GM23338 (cell line): Measurements from ENCODE around the gene KAT6B. TPM values are rescaled to one million over a fixed set of nuclear protein-coding genes. Genes with fewer than 3 reads are reported as not detected.

Experiments
- ATAC-seq: fragments of 200-7000 bp; cut with Tn5 transposase; 3 replicates; pipeline ENCODE4 v1.9.1; 2020
- DNase-seq: peaks from one replicate; pipeline ENCODE4 v3.0.0-alpha.2; 2015; ENCODE audit warnings: low spot score
- H2AFZ ChIP-seq: fragments of 200-600 bp; sonication (generic); 2 replicates; pipeline ENCODE4 v1.8.0; 2016; ENCODE audit warnings: antibody characterized with exemption, mild to moderate bottlenecking, moderate library complexity
- H3F3A ChIP-seq: fragments of 200-600 bp; sonication (generic); replicated peaks from 2 replicates; pipeline ENCODE4 v1.8.0; 2017; ENCODE audit warnings: antibody characterized with exemption, mixed run types, low read depth
- H3K27ac ChIP-seq: fragments of 200-600 bp; sonication (generic); 2 replicates; pipeline ENCODE4 v1.6.1; 2016; ENCODE audit warnings: low read depth
- H3K27me3 ChIP-seq: fragments of 200-600 bp; sonication (generic); 2 replicates; pipeline ENCODE4 v1.8.0; 2016; ENCODE audit warnings: mild to moderate bottlenecking, mixed run types, moderate library complexity; ENCODE audit not compliant: insufficient read depth
- H3K36me3 ChIP-seq: fragments of 200-600 bp; sonication (generic); 2 replicates; pipeline ENCODE4 v1.8.0; 2016; ENCODE audit warnings: mild to moderate bottlenecking; ENCODE audit not compliant: insufficient read depth
- H3K4me1 ChIP-seq: fragments of 200-600 bp; sonication (generic); 2 replicates; pipeline ENCODE4 v1.8.0; 2016; ENCODE audit warnings: mild to moderate bottlenecking, moderate library complexity; ENCODE audit not compliant: insufficient read depth
- H3K4me2 ChIP-seq: fragments of 200-600 bp; sonication (generic); 2 replicates; pipeline ENCODE4 v1.7.1; 2017; ENCODE audit warnings: mixed run types
- H3K4me3 ChIP-seq: fragments of 200-600 bp; sonication (generic); 2 replicates; pipeline ENCODE4 v1.6.1; 2016; ENCODE audit warnings: mixed run types
- H3K79me2 ChIP-seq: fragments of 200-600 bp; sonication (generic); replicated peaks from 2 replicates; pipeline ENCODE4 v1.8.0; 2017; ENCODE audit warnings: mild to moderate bottlenecking; ENCODE audit not compliant: insufficient read depth
- H3K9me2 ChIP-seq: fragments of 200-600 bp; sonication (generic); 2 replicates; pipeline ENCODE4 v1.8.0; 2017; ENCODE audit not compliant: insufficient read depth
- H4K20me1 ChIP-seq: fragments of 200-600 bp; sonication (generic); replicated peaks from 2 replicates; pipeline ENCODE4 v1.8.0; 2017; ENCODE audit warnings: mild to moderate bottlenecking; ENCODE audit not compliant: insufficient read depth
- H3K27ac Mint-ChIP-seq: 2 replicates; pipeline ENCODE4 v1.8.0; 2020; ENCODE audit warnings: inconsistent platforms, mild to moderate bottlenecking, moderate library complexity, mixed read lengths
- H3K27me3 Mint-ChIP-seq: 3 replicates; pipeline ENCODE4 v1.8.0; 2022; ENCODE audit warnings: low read depth, mild to moderate bottlenecking, moderate library complexity, mixed read lengths, inconsistent platforms; ENCODE audit not compliant: insufficient read depth, poor library complexity
- H3K36me3 Mint-ChIP-seq: 3 replicates; pipeline ENCODE4 v1.8.0; 2021; ENCODE audit warnings: low read depth, mild to moderate bottlenecking, inconsistent platforms, moderate library complexity, mixed read lengths
- H3K4me1 Mint-ChIP-seq: 3 replicates; pipeline ENCODE4 v1.8.0; 2020; ENCODE audit warnings: mild to moderate bottlenecking, inconsistent platforms, mixed read lengths
- H3K4me3 Mint-ChIP-seq: 3 replicates; pipeline ENCODE4 v1.8.0; 2021; ENCODE audit warnings: moderate library complexity, mild to moderate bottlenecking, inconsistent platforms, mixed read lengths
- H3K9me3 Mint-ChIP-seq: 3 replicates; pipeline ENCODE4 v1.8.0; 2020; ENCODE audit warnings: moderate library complexity, mild to moderate bottlenecking, inconsistent platforms, mixed read lengths
- CREB1 ChIP-seq: fragments of 250-450 bp; sonication (Bioruptor Pico); IDR thresholded peaks from 2 replicates; pipeline ENCODE4 v1.5.0; 2020; ENCODE audit warnings: low read depth, mild to moderate bottlenecking, moderate library complexity
- CTCF ChIP-seq, 2 experiments: fragments of 200-600 bp in 1 of 2; sonication (generic) in 1 of 2; conservative IDR thresholded peaks; 2 replicates each; pipeline versions ENCODE4 v1.5.1 to v1.6.1; 2016 to 2017; ENCODE audit warnings: antibody characterized with exemption in 2 of 2, low read depth in 2 of 2, mild to moderate bottlenecking in 2 of 2, moderate library complexity in 1 of 2
- ETS1 ChIP-seq: IDR thresholded peaks from 2 replicates; pipeline ENCODE4 v1.6.1; 2016; ENCODE audit warnings: antibody characterized with exemption
- EZH2 ChIP-seq: fragments of 200-600 bp; sonication (generic); IDR thresholded peaks from one replicate; pipeline ENCODE4 v1.8.0; 2017; ENCODE audit warnings: antibody characterized with exemption, mild to moderate bottlenecking, low read depth; ENCODE audit not compliant: unreplicated experiment
- EZH2phosphoT487 ChIP-seq: fragments of 200-600 bp; sonication (generic); IDR thresholded peaks from one replicate; pipeline ENCODE4 v1.8.1; 2018; ENCODE audit warnings: antibody characterized with exemption; ENCODE audit not compliant: unreplicated experiment
- JUNB ChIP-seq: IDR thresholded peaks from one replicate; pipeline ENCODE4 v1.6.1; 2016; ENCODE audit warnings: antibody characterized with exemption; ENCODE audit not compliant: unreplicated experiment
- NANOG ChIP-seq: IDR thresholded peaks from 2 replicates; pipeline ENCODE4 v1.6.1; 2016; ENCODE audit warnings: antibody characterized with exemption, borderline replicate concordance
- POLR2AphosphoS5 ChIP-seq: IDR thresholded peaks from 2 replicates; pipeline ENCODE4 v1.6.1; 2016; ENCODE audit warnings: antibody characterized with exemption, low read depth
- STAT1 ChIP-seq: IDR thresholded peaks from one replicate; pipeline ENCODE4 v1.6.1; 2016; ENCODE audit warnings: antibody characterized with exemption; ENCODE audit not compliant: unreplicated experiment
- ZNF114 ChIP-seq: fragments of 250-450 bp; sonication (Bioruptor Pico); IDR thresholded peaks from 2 replicates; pipeline ENCODE4 v1.5.0; 2020; ENCODE audit warnings: mild to moderate bottlenecking, moderate library complexity
- ZNF331 ChIP-seq: fragments of 250-450 bp; sonication (Bioruptor Pico); IDR thresholded peaks from 2 replicates; pipeline ENCODE4 v1.5.0; 2020; ENCODE audit warnings: low read depth, mild to moderate bottlenecking, moderate library complexity
- polyA plus RNA-seq: library from polyadenylated mRNA; unstranded; fragments of >200 nt; fragmentation: Nextera tagmentation; extraction: Ambion mirVana; gene quantifications from 2 replicates; pipeline ENCODE4 v1.2.1, GENCODE V29; 2016
- total RNA-seq: library from RNA; depleted of rRNA; stranded (reverse); fragments of >200 nt; shearing (Covaris generic); gene quantifications from 2 replicates; pipeline ENCODE4 v1.2.3, GENCODE V29; 2014
- TF ChIP-seq, protein P1 (sequence below): fragments of 250-450 bp; sonication (Bioruptor Pico); IDR thresholded peaks from 2 replicates; pipeline ENCODE4 v1.5.0; 2020; ENCODE audit warnings: mild to moderate bottlenecking, moderate library complexity
- TF ChIP-seq, protein P2 (sequence below): IDR thresholded peaks from one replicate; pipeline ENCODE4 v1.6.1; 2018; ENCODE audit warnings: antibody characterized with exemption; ENCODE audit not compliant: unreplicated experiment

Gene KAT6B
- total and polyA plus RNA-seq, 2 experiments from 2014 or later = 21.3 to 31.4 TPM

DNA sequence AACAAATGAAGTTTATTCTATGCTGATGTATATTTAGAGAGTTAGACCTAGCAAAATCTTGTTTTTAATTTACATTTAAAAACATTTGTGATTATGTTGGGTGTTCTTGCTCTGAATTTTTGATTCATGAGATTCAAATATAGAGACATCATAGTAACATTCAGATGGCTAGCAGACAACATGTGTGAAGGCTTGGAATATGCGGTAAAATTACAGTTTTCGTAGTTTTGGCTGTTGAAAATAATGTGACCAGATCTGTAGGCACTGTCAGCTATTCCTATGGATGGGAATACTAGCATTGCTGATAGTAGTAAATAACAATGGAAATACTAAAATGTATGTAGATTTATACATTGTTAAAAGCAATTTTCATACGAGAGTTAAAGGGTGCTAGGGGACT lies 131.9 kb downstream of the KAT6B start:
- Histone ChIP-seq H3F3A (no peaks in the 10 kb centered on the region), H3K27ac (no peak overlapping the region), H3K4me3 (no peak overlapping the region), H3K9me2 (no peaks in the 10 kb centered on the region), H2AFZ (no peak overlapping the region), H3K4me2 (no peak overlapping the region), H3K36me3 (no peaks in the 10 kb centered on the region), H3K4me1 (no peaks in the 10 kb centered on the region), H4K20me1 (no peaks in the 10 kb centered on the region), H3K27me3 (no peaks in the 10 kb centered on the region), H3K79me2 (peaks cover 16% of the 10 kb centered on the region)
- H3K27me3 Mint-ChIP-seq = peaks cover 4% of the 10 kb centered on the region
- TF ChIP-seq NANOG (no peak), ZNF331 (no peak), JUNB (no peak), CREB1 (CRISPR knock-in tag) (no peak), ZNF114 (CRISPR knock-in tag) (no peak), EZH2 (no peak), EZH2phosphoT487 (no peak), POLR2AphosphoS5 (no peak), STAT1 (no peak), CTCF (conservative IDR thresholded peaks at IDR 0.05; ENCODE audit: low read depth in 2 of 2) (no peak), ETS1 (no peak)
- TF ChIP-seq, protein P1, sequence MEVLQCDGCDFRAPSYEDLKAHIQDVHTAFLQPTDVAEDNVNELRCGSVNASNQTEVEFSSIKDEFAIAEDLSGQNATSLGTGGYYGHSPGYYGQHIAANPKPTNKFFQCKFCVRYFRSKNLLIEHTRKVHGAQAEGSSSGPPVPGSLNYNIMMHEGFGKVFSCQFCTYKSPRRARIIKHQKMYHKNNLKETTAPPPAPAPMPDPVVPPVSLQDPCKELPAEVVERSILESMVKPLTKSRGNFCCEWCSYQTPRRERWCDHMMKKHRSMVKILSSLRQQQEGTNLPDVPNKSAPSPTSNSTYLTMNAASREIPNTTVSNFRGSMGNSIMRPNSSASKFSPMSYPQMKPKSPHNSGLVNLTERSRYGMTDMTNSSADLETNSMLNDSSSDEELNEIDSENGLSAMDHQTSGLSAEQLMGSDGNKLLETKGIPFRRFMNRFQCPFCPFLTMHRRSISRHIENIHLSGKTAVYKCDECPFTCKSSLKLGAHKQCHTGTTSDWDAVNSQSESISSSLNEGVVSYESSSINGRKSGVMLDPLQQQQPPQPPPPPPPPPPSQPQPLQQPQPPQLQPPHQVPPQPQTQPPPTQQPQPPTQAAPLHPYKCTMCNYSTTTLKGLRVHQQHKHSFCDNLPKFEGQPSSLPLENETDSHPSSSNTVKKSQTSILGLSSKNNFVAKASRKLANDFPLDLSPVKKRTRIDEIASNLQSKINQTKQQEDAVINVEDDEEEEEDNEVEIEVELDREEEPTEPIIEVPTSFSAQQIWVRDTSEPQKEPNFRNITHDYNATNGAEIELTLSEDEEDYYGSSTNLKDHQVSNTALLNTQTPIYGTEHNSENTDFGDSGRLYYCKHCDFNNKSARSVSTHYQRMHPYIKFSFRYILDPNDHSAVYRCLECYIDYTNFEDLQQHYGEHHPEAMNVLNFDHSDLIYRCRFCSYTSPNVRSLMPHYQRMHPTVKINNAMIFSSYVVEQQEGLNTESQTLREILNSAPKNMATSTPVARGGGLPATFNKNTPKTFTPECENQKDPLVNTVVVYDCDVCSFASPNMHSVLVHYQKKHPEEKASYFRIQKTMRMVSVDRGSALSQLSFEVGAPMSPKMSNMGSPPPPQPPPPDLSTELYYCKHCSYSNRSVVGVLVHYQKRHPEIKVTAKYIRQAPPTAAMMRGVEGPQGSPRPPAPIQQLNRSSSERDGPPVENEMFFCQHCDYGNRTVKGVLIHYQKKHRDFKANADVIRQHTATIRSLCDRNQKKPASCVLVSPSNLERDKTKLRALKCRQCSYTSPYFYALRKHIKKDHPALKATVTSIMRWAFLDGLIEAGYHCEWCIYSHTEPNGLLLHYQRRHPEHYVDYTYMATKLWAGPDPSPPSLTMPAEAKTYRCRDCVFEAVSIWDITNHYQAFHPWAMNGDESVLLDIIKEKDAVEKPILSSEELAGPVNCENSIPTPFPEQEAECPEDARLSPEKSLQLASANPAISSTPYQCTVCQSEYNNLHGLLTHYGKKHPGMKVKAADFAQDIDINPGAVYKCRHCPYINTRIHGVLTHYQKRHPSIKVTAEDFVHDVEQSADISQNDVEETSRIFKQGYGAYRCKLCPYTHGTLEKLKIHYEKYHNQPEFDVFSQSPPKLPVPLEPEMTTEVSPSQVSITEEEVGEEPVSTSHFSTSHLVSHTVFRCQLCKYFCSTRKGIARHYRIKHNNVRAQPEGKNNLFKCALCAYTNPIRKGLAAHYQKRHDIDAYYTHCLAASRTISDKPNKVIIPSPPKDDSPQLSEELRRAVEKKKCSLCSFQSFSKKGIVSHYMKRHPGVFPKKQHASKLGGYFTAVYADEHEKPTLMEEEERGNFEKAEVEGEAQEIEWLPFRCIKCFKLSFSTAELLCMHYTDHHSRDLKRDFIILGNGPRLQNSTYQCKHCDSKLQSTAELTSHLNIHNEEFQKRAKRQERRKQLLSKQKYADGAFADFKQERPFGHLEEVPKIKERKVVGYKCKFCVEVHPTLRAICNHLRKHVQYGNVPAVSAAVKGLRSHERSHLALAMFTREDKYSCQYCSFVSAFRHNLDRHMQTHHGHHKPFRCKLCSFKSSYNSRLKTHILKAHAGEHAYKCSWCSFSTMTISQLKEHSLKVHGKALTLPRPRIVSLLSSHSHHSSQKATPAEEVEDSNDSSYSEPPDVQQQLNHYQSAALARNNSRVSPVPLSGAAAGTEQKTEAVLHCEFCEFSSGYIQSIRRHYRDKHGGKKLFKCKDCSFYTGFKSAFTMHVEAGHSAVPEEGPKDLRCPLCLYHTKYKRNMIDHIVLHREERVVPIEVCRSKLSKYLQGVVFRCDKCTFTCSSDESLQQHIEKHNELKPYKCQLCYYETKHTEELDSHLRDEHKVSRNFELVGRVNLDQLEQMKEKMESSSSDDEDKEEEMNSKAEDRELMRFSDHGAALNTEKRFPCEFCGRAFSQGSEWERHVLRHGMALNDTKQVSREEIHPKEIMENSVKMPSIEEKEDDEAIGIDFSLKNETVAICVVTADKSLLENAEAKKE (CRISPR knock-in tag) = no peak
- TF ChIP-seq, protein P2, sequence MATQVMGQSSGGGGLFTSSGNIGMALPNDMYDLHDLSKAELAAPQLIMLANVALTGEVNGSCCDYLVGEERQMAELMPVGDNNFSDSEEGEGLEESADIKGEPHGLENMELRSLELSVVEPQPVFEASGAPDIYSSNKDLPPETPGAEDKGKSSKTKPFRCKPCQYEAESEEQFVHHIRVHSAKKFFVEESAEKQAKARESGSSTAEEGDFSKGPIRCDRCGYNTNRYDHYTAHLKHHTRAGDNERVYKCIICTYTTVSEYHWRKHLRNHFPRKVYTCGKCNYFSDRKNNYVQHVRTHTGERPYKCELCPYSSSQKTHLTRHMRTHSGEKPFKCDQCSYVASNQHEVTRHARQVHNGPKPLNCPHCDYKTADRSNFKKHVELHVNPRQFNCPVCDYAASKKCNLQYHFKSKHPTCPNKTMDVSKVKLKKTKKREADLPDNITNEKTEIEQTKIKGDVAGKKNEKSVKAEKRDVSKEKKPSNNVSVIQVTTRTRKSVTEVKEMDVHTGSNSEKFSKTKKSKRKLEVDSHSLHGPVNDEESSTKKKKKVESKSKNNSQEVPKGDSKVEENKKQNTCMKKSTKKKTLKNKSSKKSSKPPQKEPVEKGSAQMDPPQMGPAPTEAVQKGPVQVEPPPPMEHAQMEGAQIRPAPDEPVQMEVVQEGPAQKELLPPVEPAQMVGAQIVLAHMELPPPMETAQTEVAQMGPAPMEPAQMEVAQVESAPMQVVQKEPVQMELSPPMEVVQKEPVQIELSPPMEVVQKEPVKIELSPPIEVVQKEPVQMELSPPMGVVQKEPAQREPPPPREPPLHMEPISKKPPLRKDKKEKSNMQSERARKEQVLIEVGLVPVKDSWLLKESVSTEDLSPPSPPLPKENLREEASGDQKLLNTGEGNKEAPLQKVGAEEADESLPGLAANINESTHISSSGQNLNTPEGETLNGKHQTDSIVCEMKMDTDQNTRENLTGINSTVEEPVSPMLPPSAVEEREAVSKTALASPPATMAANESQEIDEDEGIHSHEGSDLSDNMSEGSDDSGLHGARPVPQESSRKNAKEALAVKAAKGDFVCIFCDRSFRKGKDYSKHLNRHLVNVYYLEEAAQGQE = no peak
- no peaks in the 10 kb centered on the region for H3K36me3 Mint-ChIP-seq
- H3K4me3 Mint-ChIP-seq = no peak overlapping the region
- no peaks in the 10 kb centered on the region for H3K9me3 Mint-ChIP-seq
- H3K4me1 Mint-ChIP-seq = peaks cover 7% of the 10 kb centered on the region; the same call in 2 of the 3 replicates
- no peak for ATAC-seq
- DNase-seq = no peak
- no peak overlapping the region for H3K27ac Mint-ChIP-seq
